GM12873 (cell line): ENCODE data around the gene ABCC10.

Experiments used
- CTCF ChIP-seq: IDR thresholded peaks from 2 replicates; pipeline ENCODE4 v1.5.1; 2012; ENCODE audit warnings: low read depth, mild to moderate bottlenecking, moderate library complexity, low read length, control low read depth; ENCODE audit not compliant: insufficient read depth; ENCODE audit errors: missing control alignments

ABCC10 gene

GRCh38 chr6:43460032-43460431, 32.7 kb downstream of the ABCC10 start:
- TF ChIP-seq CTCF: no peak

- TF ChIP-seq CTCF: no peak
Measured at GRCh38 chr6:43461936-43462335, 34.6 kb downstream of the ABCC10 start.

GRCh38 chr6:43464337-43464736, 37.0 kb downstream of the ABCC10 start:
- TF ChIP-seq CTCF: no peak

GRCh38 chr6:43465948-43466347, 38.6 kb downstream of the ABCC10 start:
- TF ChIP-seq CTCF: no peak

- TF ChIP-seq CTCF: no peak
Measured at GRCh38 chr6:43467752-43468151, 40.4 kb downstream of the ABCC10 start.

GRCh38 chr6:43468240-43468639, 40.9 kb downstream of the ABCC10 start:
- no peak for TF ChIP-seq CTCF

GRCh38 chr6:43468748-43469681, 41.7 kb downstream of the ABCC10 start:
- TF ChIP-seq CTCF: no peak
